GM23338 (cell line): ENCODE results near the gene SMARCE1. TPM values are rescaled to one million over a fixed set of nuclear protein-coding genes. Genes with fewer than 3 reads are reported as not detected.

Experiments used
- ATAC-seq: fragments of 200-7000 bp; cut with Tn5 transposase; 3 replicates; pipeline ENCODE4 v1.9.1; 2020
- DNase-seq: peaks from one replicate; pipeline ENCODE4 v3.0.0-alpha.2; 2015; ENCODE audit warnings: low spot score
- H2AFZ ChIP-seq: fragments of 200-600 bp; sonication (generic); 2 replicates; pipeline ENCODE4 v1.8.0; 2016; ENCODE audit warnings: antibody characterized with exemption, mild to moderate bottlenecking, moderate library complexity
- H3F3A ChIP-seq: fragments of 200-600 bp; sonication (generic); replicated peaks from 2 replicates; pipeline ENCODE4 v1.8.0; 2017; ENCODE audit warnings: antibody characterized with exemption, mixed run types, low read depth
- H3K27ac ChIP-seq: fragments of 200-600 bp; sonication (generic); 2 replicates; pipeline ENCODE4 v1.6.1; 2016; ENCODE audit warnings: low read depth
- H3K27me3 ChIP-seq: fragments of 200-600 bp; sonication (generic); 2 replicates; pipeline ENCODE4 v1.8.0; 2016; ENCODE audit warnings: mild to moderate bottlenecking, mixed run types, moderate library complexity; ENCODE audit not compliant: insufficient read depth
- H3K36me3 ChIP-seq: fragments of 200-600 bp; sonication (generic); 2 replicates; pipeline ENCODE4 v1.8.0; 2016; ENCODE audit warnings: mild to moderate bottlenecking; ENCODE audit not compliant: insufficient read depth
- H3K4me1 ChIP-seq: fragments of 200-600 bp; sonication (generic); 2 replicates; pipeline ENCODE4 v1.8.0; 2016; ENCODE audit warnings: mild to moderate bottlenecking, moderate library complexity; ENCODE audit not compliant: insufficient read depth
- H3K4me2 ChIP-seq: fragments of 200-600 bp; sonication (generic); 2 replicates; pipeline ENCODE4 v1.7.1; 2017; ENCODE audit warnings: mixed run types
- H3K4me3 ChIP-seq: fragments of 200-600 bp; sonication (generic); 2 replicates; pipeline ENCODE4 v1.6.1; 2016; ENCODE audit warnings: mixed run types
- H3K79me2 ChIP-seq: fragments of 200-600 bp; sonication (generic); replicated peaks from 2 replicates; pipeline ENCODE4 v1.8.0; 2017; ENCODE audit warnings: mild to moderate bottlenecking; ENCODE audit not compliant: insufficient read depth
- H3K9me2 ChIP-seq: fragments of 200-600 bp; sonication (generic); 2 replicates; pipeline ENCODE4 v1.8.0; 2017; ENCODE audit not compliant: insufficient read depth
- H4K20me1 ChIP-seq: fragments of 200-600 bp; sonication (generic); replicated peaks from 2 replicates; pipeline ENCODE4 v1.8.0; 2017; ENCODE audit warnings: mild to moderate bottlenecking; ENCODE audit not compliant: insufficient read depth
- H3K27ac Mint-ChIP-seq: 2 replicates; pipeline ENCODE4 v1.8.0; 2020; ENCODE audit warnings: inconsistent platforms, mild to moderate bottlenecking, moderate library complexity, mixed read lengths
- H3K27me3 Mint-ChIP-seq: 3 replicates; pipeline ENCODE4 v1.8.0; 2022; ENCODE audit warnings: low read depth, mild to moderate bottlenecking, moderate library complexity, mixed read lengths, inconsistent platforms; ENCODE audit not compliant: insufficient read depth, poor library complexity
- H3K36me3 Mint-ChIP-seq: 3 replicates; pipeline ENCODE4 v1.8.0; 2021; ENCODE audit warnings: low read depth, mild to moderate bottlenecking, inconsistent platforms, moderate library complexity, mixed read lengths
- H3K4me1 Mint-ChIP-seq: 3 replicates; pipeline ENCODE4 v1.8.0; 2020; ENCODE audit warnings: mild to moderate bottlenecking, inconsistent platforms, mixed read lengths
- H3K4me3 Mint-ChIP-seq: 3 replicates; pipeline ENCODE4 v1.8.0; 2021; ENCODE audit warnings: moderate library complexity, mild to moderate bottlenecking, inconsistent platforms, mixed read lengths
- H3K9me3 Mint-ChIP-seq: 3 replicates; pipeline ENCODE4 v1.8.0; 2020; ENCODE audit warnings: moderate library complexity, mild to moderate bottlenecking, inconsistent platforms, mixed read lengths
- CREB1 ChIP-seq: fragments of 250-450 bp; sonication (Bioruptor Pico); IDR thresholded peaks from 2 replicates; pipeline ENCODE4 v1.5.0; 2020; ENCODE audit warnings: low read depth, mild to moderate bottlenecking, moderate library complexity
- EZH2 ChIP-seq: fragments of 200-600 bp; sonication (generic); IDR thresholded peaks from one replicate; pipeline ENCODE4 v1.8.0; 2017; ENCODE audit warnings: antibody characterized with exemption, mild to moderate bottlenecking, low read depth; ENCODE audit not compliant: unreplicated experiment
- JUNB ChIP-seq: IDR thresholded peaks from one replicate; pipeline ENCODE4 v1.6.1; 2016; ENCODE audit warnings: antibody characterized with exemption; ENCODE audit not compliant: unreplicated experiment
- POLR2AphosphoS5 ChIP-seq: IDR thresholded peaks from 2 replicates; pipeline ENCODE4 v1.6.1; 2016; ENCODE audit warnings: antibody characterized with exemption, low read depth
- STAT1 ChIP-seq: IDR thresholded peaks from one replicate; pipeline ENCODE4 v1.6.1; 2016; ENCODE audit warnings: antibody characterized with exemption; ENCODE audit not compliant: unreplicated experiment
- ZNF114 ChIP-seq: fragments of 250-450 bp; sonication (Bioruptor Pico); IDR thresholded peaks from 2 replicates; pipeline ENCODE4 v1.5.0; 2020; ENCODE audit warnings: mild to moderate bottlenecking, moderate library complexity
- ZNF331 ChIP-seq: fragments of 250-450 bp; sonication (Bioruptor Pico); IDR thresholded peaks from 2 replicates; pipeline ENCODE4 v1.5.0; 2020; ENCODE audit warnings: low read depth, mild to moderate bottlenecking, moderate library complexity
- polyA plus RNA-seq: library from polyadenylated mRNA; unstranded; fragments of >200 nt; fragmentation: Nextera tagmentation; extraction: Ambion mirVana; gene quantifications from 2 replicates; pipeline ENCODE4 v1.2.1, GENCODE V29; 2016
- total RNA-seq: library from RNA; depleted of rRNA; stranded (reverse); fragments of >200 nt; shearing (Covaris generic); gene quantifications from 2 replicates; pipeline ENCODE4 v1.2.3, GENCODE V29; 2014
- TF ChIP-seq, protein P1 (sequence below): fragments of 250-450 bp; sonication (Bioruptor Pico); IDR thresholded peaks from 2 replicates; pipeline ENCODE4 v1.5.0; 2020; ENCODE audit warnings: mild to moderate bottlenecking, moderate library complexity
- TF ChIP-seq, protein P2 (sequence below): IDR thresholded peaks from 2 replicates; pipeline ENCODE4 v1.6.1; 2016; ENCODE audit warnings: antibody characterized with exemption
- TF ChIP-seq, protein P3 (sequence below), 2 experiments: fragments of 200-600 bp in 1 of 2; sonication (generic) in 1 of 2; conservative IDR thresholded peaks; 2 replicates each; pipeline versions ENCODE4 v1.5.1 to v1.6.1; 2016 to 2017; ENCODE audit warnings: antibody characterized with exemption in 2 of 2, low read depth in 2 of 2, mild to moderate bottlenecking in 2 of 2, moderate library complexity in 1 of 2

The SMARCE1 gene
- total and polyA plus RNA-seq, 2 experiments from 2014 or later: 101 to 258 TPM

DNA sequence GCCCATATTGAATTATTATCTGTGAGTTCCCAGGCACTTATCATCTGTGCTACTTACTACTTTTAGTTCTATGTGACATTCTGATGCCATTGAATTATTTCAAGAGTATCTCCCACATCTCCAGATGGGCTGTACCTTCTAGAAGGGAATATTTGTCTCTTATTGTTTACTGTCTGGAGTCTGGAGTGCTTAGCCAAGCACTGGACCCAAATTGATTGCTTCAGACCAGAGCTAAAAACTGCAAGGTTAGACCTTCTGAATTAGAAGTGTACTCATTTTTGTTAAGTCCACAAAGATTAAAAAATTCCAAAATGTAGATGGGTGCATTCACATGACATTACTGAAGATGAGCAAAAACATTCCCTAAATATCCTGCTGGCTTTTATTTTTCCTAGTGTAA lies 33.4 kb upstream of the SMARCE1 start (continued):
- TF ChIP-seq, protein P1, sequence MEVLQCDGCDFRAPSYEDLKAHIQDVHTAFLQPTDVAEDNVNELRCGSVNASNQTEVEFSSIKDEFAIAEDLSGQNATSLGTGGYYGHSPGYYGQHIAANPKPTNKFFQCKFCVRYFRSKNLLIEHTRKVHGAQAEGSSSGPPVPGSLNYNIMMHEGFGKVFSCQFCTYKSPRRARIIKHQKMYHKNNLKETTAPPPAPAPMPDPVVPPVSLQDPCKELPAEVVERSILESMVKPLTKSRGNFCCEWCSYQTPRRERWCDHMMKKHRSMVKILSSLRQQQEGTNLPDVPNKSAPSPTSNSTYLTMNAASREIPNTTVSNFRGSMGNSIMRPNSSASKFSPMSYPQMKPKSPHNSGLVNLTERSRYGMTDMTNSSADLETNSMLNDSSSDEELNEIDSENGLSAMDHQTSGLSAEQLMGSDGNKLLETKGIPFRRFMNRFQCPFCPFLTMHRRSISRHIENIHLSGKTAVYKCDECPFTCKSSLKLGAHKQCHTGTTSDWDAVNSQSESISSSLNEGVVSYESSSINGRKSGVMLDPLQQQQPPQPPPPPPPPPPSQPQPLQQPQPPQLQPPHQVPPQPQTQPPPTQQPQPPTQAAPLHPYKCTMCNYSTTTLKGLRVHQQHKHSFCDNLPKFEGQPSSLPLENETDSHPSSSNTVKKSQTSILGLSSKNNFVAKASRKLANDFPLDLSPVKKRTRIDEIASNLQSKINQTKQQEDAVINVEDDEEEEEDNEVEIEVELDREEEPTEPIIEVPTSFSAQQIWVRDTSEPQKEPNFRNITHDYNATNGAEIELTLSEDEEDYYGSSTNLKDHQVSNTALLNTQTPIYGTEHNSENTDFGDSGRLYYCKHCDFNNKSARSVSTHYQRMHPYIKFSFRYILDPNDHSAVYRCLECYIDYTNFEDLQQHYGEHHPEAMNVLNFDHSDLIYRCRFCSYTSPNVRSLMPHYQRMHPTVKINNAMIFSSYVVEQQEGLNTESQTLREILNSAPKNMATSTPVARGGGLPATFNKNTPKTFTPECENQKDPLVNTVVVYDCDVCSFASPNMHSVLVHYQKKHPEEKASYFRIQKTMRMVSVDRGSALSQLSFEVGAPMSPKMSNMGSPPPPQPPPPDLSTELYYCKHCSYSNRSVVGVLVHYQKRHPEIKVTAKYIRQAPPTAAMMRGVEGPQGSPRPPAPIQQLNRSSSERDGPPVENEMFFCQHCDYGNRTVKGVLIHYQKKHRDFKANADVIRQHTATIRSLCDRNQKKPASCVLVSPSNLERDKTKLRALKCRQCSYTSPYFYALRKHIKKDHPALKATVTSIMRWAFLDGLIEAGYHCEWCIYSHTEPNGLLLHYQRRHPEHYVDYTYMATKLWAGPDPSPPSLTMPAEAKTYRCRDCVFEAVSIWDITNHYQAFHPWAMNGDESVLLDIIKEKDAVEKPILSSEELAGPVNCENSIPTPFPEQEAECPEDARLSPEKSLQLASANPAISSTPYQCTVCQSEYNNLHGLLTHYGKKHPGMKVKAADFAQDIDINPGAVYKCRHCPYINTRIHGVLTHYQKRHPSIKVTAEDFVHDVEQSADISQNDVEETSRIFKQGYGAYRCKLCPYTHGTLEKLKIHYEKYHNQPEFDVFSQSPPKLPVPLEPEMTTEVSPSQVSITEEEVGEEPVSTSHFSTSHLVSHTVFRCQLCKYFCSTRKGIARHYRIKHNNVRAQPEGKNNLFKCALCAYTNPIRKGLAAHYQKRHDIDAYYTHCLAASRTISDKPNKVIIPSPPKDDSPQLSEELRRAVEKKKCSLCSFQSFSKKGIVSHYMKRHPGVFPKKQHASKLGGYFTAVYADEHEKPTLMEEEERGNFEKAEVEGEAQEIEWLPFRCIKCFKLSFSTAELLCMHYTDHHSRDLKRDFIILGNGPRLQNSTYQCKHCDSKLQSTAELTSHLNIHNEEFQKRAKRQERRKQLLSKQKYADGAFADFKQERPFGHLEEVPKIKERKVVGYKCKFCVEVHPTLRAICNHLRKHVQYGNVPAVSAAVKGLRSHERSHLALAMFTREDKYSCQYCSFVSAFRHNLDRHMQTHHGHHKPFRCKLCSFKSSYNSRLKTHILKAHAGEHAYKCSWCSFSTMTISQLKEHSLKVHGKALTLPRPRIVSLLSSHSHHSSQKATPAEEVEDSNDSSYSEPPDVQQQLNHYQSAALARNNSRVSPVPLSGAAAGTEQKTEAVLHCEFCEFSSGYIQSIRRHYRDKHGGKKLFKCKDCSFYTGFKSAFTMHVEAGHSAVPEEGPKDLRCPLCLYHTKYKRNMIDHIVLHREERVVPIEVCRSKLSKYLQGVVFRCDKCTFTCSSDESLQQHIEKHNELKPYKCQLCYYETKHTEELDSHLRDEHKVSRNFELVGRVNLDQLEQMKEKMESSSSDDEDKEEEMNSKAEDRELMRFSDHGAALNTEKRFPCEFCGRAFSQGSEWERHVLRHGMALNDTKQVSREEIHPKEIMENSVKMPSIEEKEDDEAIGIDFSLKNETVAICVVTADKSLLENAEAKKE (CRISPR knock-in tag): no peak
- TF ChIP-seq STAT1: no peak
- no peak for TF ChIP-seq JUNB
- no peak for TF ChIP-seq ZNF114 (CRISPR knock-in tag)
- TF ChIP-seq EZH2: no peak
- TF ChIP-seq, protein P2, sequence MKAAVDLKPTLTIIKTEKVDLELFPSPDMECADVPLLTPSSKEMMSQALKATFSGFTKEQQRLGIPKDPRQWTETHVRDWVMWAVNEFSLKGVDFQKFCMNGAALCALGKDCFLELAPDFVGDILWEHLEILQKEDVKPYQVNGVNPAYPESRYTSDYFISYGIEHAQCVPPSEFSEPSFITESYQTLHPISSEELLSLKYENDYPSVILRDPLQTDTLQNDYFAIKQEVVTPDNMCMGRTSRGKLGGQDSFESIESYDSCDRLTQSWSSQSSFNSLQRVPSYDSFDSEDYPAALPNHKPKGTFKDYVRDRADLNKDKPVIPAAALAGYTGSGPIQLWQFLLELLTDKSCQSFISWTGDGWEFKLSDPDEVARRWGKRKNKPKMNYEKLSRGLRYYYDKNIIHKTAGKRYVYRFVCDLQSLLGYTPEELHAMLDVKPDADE: no peak
- TF ChIP-seq, protein P3, sequence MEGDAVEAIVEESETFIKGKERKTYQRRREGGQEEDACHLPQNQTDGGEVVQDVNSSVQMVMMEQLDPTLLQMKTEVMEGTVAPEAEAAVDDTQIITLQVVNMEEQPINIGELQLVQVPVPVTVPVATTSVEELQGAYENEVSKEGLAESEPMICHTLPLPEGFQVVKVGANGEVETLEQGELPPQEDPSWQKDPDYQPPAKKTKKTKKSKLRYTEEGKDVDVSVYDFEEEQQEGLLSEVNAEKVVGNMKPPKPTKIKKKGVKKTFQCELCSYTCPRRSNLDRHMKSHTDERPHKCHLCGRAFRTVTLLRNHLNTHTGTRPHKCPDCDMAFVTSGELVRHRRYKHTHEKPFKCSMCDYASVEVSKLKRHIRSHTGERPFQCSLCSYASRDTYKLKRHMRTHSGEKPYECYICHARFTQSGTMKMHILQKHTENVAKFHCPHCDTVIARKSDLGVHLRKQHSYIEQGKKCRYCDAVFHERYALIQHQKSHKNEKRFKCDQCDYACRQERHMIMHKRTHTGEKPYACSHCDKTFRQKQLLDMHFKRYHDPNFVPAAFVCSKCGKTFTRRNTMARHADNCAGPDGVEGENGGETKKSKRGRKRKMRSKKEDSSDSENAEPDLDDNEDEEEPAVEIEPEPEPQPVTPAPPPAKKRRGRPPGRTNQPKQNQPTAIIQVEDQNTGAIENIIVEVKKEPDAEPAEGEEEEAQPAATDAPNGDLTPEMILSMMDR (conservative IDR thresholded peaks at IDR 0.05; ENCODE audit: low read depth in 2 of 2): no peak

DNA sequence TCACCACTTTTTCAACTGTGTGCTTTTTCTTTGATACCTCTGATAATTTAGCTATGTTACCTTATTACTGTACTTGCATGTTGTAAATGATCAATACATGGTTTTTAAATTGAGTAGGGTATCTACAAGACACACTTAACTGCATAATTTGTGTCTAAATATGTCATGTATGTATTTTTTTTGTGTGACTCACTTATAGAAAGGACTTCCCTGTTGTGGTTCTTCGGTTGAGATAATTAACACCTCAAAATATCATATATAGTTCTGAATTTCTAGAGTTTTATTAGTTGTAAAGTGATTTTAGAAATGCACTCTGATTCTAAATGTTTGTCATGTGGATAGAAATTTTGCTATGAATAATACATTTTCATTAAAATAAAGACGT lies 31.9 kb upstream of the SMARCE1 start:
- no peak overlapping the region for H2AFZ ChIP-seq
- H3K9me3 Mint-ChIP-seq: no peaks in the 10 kb centered on the region
- H3K27ac Mint-ChIP-seq: no peak overlapping the region
- no peak for DNase-seq
- no peak overlapping the region for H3K4me3 Mint-ChIP-seq
- no peaks in the 10 kb centered on the region for H3K36me3 Mint-ChIP-seq
- no peak overlapping the region for H3K27ac ChIP-seq
- H3K27me3 ChIP-seq: no peaks in the 10 kb centered on the region
- H3K36me3 ChIP-seq: no peaks in the 10 kb centered on the region
- no peaks in the 10 kb centered on the region for H3F3A ChIP-seq
- no peaks in the 10 kb centered on the region for H3K9me2 ChIP-seq
- H3K4me2 ChIP-seq: no peak overlapping the region
- H3K4me1 Mint-ChIP-seq: no peaks in the 10 kb centered on the region
- peaks cover 2% of the 10 kb centered on the region for H3K27me3 Mint-ChIP-seq
- no peak overlapping the region for H3K4me3 ChIP-seq
- H3K4me1 ChIP-seq: no peaks in the 10 kb centered on the region
- H4K20me1 ChIP-seq: no peaks in the 10 kb centered on the region
- no peaks in the 10 kb centered on the region for H3K79me2 ChIP-seq
- no peak for ATAC-seq
- TF ChIP-seq, protein P2: no peak
- TF ChIP-seq CREB1 (CRISPR knock-in tag) (no peak), STAT1 (no peak), ZNF114 (CRISPR knock-in tag) (no peak), POLR2AphosphoS5 (no peak), ZNF331 (CRISPR knock-in tag) (no peak), EZH2 (no peak), JUNB (no peak)
- TF ChIP-seq, protein P3 (conservative IDR thresholded peaks at IDR 0.05; ENCODE audit: low read depth in 2 of 2): no peak
